ENCODE results near the gene KIRREL1.

KIRREL1 gene

GRCh38 chr1:158148468-158148867, 155.0 kb downstream of the KIRREL1 start:
- no peak for DNase-seq

- no peak for DNase-seq
Measured at GRCh38 chr1:158149175-158149574, 155.7 kb downstream of the KIRREL1 start.

Measured in EL (cell line).